ENCODE data around the gene ABCC3. TPM values are rescaled to one million over a fixed set of nuclear protein-coding genes. Genes with fewer than 3 reads are reported as not detected.

The ABCC3 gene
- polyA plus RNA-seq, 2 donors, result 17.7 to 32.0 TPM

GRCh38 chr17:50685691-50686493 is 51.2 kb downstream of the ABCC3 start:
- Histone ChIP-seq H3K27me3 (ENCODE audit: control insufficient read depth in 1 of 2, insufficient read depth in 2 of 2, low read length in 2 of 2) (no peaks in the 10 kb centered on the region), H3K9me3 (ENCODE audit: control insufficient read depth in 2 of 2, insufficient read depth in 1 of 2, low read depth in 1 of 2, low read length in 1 of 2) (no peaks in the 10 kb centered on the region), H3K27ac (ENCODE audit: low read depth in 2 of 2, low read length in 1 of 2) (peak overlapping the region; percentile 79 to 80), H3K36me3 (ENCODE audit: control insufficient read depth in 2 of 2, insufficient read depth in 2 of 2, low read length in 1 of 2) (peaks cover 0 to 1% of the 10 kb centered on the region in 2 donors), H3K4me3 (ENCODE audit: low read depth in 1 of 2, low read length in 2 of 2) (no peak overlapping the region), H3K4me1 (ENCODE audit: control insufficient read depth in 2 of 2, insufficient read depth in 2 of 2, low read length in 1 of 2) (peaks cover 0 to 25% of the 10 kb centered on the region in 2 donors)
- WGBS, 2 donors, result 62 to 67% methylated on average over 17 of the region's 17 CpGs

GRCh38 chr17:50686494-50687199 is 52.0 kb downstream of the ABCC3 start:
- H3K27me3 ChIP-seq (ENCODE audit: control insufficient read depth in 1 of 2, insufficient read depth in 2 of 2, low read length in 2 of 2), result no peaks in the 10 kb centered on the region
- 30 to 31% methylated on average over 14 of the region's 14 CpGs for WGBS, 2 donors
- H3K9me3 ChIP-seq (ENCODE audit: control insufficient read depth in 2 of 2, insufficient read depth in 1 of 2, low read depth in 1 of 2, low read length in 1 of 2), result no peaks in the 10 kb centered on the region
- H3K4me1 ChIP-seq (ENCODE audit: control insufficient read depth in 2 of 2, insufficient read depth in 2 of 2, low read length in 1 of 2), result peaks cover under 1 to 26% of the 10 kb centered on the region in 2 donors
- H3K27ac ChIP-seq (ENCODE audit: low read depth in 2 of 2, low read length in 1 of 2), result peak overlapping the region; percentile 79 to 80
- no peak overlapping the region for H3K4me3 ChIP-seq (ENCODE audit: low read depth in 1 of 2, low read length in 2 of 2)
- H3K36me3 ChIP-seq (ENCODE audit: control insufficient read depth in 2 of 2, insufficient read depth in 2 of 2, low read length in 1 of 2), result peaks cover 0 to 1% of the 10 kb centered on the region in 2 donors

GRCh38 chr17:50687200-50688066 is 52.8 kb downstream of the ABCC3 start:
- Histone ChIP-seq H3K27me3 (ENCODE audit: control insufficient read depth in 1 of 2, insufficient read depth in 2 of 2, low read length in 2 of 2) (no peaks in the 10 kb centered on the region), H3K27ac (ENCODE audit: low read depth in 2 of 2, low read length in 1 of 2) (peak overlapping the region; percentile 79 to 80), H3K36me3 (ENCODE audit: control insufficient read depth in 2 of 2, insufficient read depth in 2 of 2, low read length in 1 of 2) (peaks cover 0 to 1% of the 10 kb centered on the region in 2 donors), H3K4me3 (ENCODE audit: low read depth in 1 of 2, low read length in 2 of 2) (no peak overlapping the region), H3K4me1 (ENCODE audit: control insufficient read depth in 2 of 2, insufficient read depth in 2 of 2, low read length in 1 of 2) (peaks cover 2 to 26% of the 10 kb centered on the region in 2 donors), H3K9me3 (ENCODE audit: control insufficient read depth in 2 of 2, insufficient read depth in 1 of 2, low read depth in 1 of 2, low read length in 1 of 2) (no peaks in the 10 kb centered on the region)
- WGBS, 2 donors, result 75 to 88% methylated on average over 16 of the region's 16 CpGs

GRCh38 chr17:50688245-50688644 is 53.6 kb downstream of the ABCC3 start:
- no peaks in the 10 kb centered on the region for H3K27me3 ChIP-seq (ENCODE audit: control insufficient read depth in 1 of 2, insufficient read depth in 2 of 2, low read length in 2 of 2)
- 95 to 97% methylated on average over 3 of the region's 3 CpGs for WGBS, 2 donors
- no peak overlapping the region for H3K4me3 ChIP-seq (ENCODE audit: low read depth in 1 of 2, low read length in 2 of 2)
- peaks cover 0 to 1% of the 10 kb centered on the region in 2 donors for H3K36me3 ChIP-seq (ENCODE audit: control insufficient read depth in 2 of 2, insufficient read depth in 2 of 2, low read length in 1 of 2)
- H3K27ac ChIP-seq (ENCODE audit: low read depth in 2 of 2, low read length in 1 of 2), result no peak overlapping the region
- H3K4me1 ChIP-seq (ENCODE audit: control insufficient read depth in 2 of 2, insufficient read depth in 2 of 2, low read length in 1 of 2), result peaks cover 2 to 26% of the 10 kb centered on the region in 2 donors
- H3K9me3 ChIP-seq (ENCODE audit: control insufficient read depth in 2 of 2, insufficient read depth in 1 of 2, low read depth in 1 of 2, low read length in 1 of 2), result no peaks in the 10 kb centered on the region

GRCh38 chr17:50689251-50689650 is 54.6 kb downstream of the ABCC3 start:
- Histone ChIP-seq H3K27ac (ENCODE audit: low read depth in 2 of 2, low read length in 1 of 2) (no peak overlapping the region), H3K9me3 (ENCODE audit: control insufficient read depth in 2 of 2, insufficient read depth in 1 of 2, low read depth in 1 of 2, low read length in 1 of 2) (no peaks in the 10 kb centered on the region), H3K27me3 (ENCODE audit: control insufficient read depth in 1 of 2, insufficient read depth in 2 of 2, low read length in 2 of 2) (no peaks in the 10 kb centered on the region), H3K36me3 (ENCODE audit: control insufficient read depth in 2 of 2, insufficient read depth in 2 of 2, low read length in 1 of 2) (peaks cover 0 to 3% of the 10 kb centered on the region in 2 donors), H3K4me1 (ENCODE audit: control insufficient read depth in 2 of 2, insufficient read depth in 2 of 2, low read length in 1 of 2) (peaks cover 2 to 26% of the 10 kb centered on the region in 2 donors), H3K4me3 (ENCODE audit: low read depth in 1 of 2, low read length in 2 of 2) (no peak overlapping the region)
- 43 to 46% methylated on average over 4 of the region's 4 CpGs for WGBS, 2 donors

- H3K4me1 ChIP-seq (ENCODE audit: control insufficient read depth in 2 of 2, insufficient read depth in 2 of 2, low read length in 1 of 2), result peaks cover 2 to 26% of the 10 kb centered on the region in 2 donors
- H3K27ac ChIP-seq (ENCODE audit: low read depth in 2 of 2, low read length in 1 of 2), result no peak overlapping the region
- peaks cover 0 to 3% of the 10 kb centered on the region in 2 donors for H3K36me3 ChIP-seq (ENCODE audit: control insufficient read depth in 2 of 2, insufficient read depth in 2 of 2, low read length in 1 of 2)
- WGBS, 2 donors, result 57 to 59% methylated on average over 19 of the region's 19 CpGs
- no peak overlapping the region for H3K4me3 ChIP-seq (ENCODE audit: low read depth in 1 of 2, low read length in 2 of 2)
- no peaks in the 10 kb centered on the region for H3K9me3 ChIP-seq (ENCODE audit: control insufficient read depth in 2 of 2, insufficient read depth in 1 of 2, low read depth in 1 of 2, low read length in 1 of 2)
- no peaks in the 10 kb centered on the region for H3K27me3 ChIP-seq (ENCODE audit: control insufficient read depth in 1 of 2, insufficient read depth in 2 of 2, low read length in 2 of 2)
These were observed 55.5 kb downstream of the ABCC3 start for GRCh38 chr17:50689956-50690886.

GRCh38 chr17:50690887-50691549 is 56.3 kb downstream of the ABCC3 start:
- WGBS, 2 donors, result 48 to 49% methylated on average over 9 of the region's 9 CpGs
- Histone ChIP-seq H3K9me3 (ENCODE audit: control insufficient read depth in 2 of 2, insufficient read depth in 1 of 2, low read depth in 1 of 2, low read length in 1 of 2) (no peaks in the 10 kb centered on the region), H3K4me3 (ENCODE audit: low read depth in 1 of 2, low read length in 2 of 2) (no peak overlapping the region), H3K27ac (ENCODE audit: low read depth in 2 of 2, low read length in 1 of 2) (peak overlapping the region in 1 of 2 donors; percentile 4), H3K4me1 (ENCODE audit: control insufficient read depth in 2 of 2, insufficient read depth in 2 of 2, low read length in 1 of 2) (peaks cover 2 to 26% of the 10 kb centered on the region in 2 donors), H3K36me3 (ENCODE audit: control insufficient read depth in 2 of 2, insufficient read depth in 2 of 2, low read length in 1 of 2) (peaks cover 8 to 9% of the 10 kb centered on the region in 2 donors), H3K27me3 (ENCODE audit: control insufficient read depth in 1 of 2, insufficient read depth in 2 of 2, low read length in 2 of 2) (no peaks in the 10 kb centered on the region)

Data from esophagus (tissue), 2 donors.